GM21786 (cell line): ENCODE results near the gene POLG.

Experiments used
- ATAC-seq: cut with Tn5 transposase; IDR thresholded peaks from one replicate; pipeline ENCODE4 v1.9.1; 2021; ENCODE audit not compliant: unreplicated experiment

The POLG gene

DNA sequence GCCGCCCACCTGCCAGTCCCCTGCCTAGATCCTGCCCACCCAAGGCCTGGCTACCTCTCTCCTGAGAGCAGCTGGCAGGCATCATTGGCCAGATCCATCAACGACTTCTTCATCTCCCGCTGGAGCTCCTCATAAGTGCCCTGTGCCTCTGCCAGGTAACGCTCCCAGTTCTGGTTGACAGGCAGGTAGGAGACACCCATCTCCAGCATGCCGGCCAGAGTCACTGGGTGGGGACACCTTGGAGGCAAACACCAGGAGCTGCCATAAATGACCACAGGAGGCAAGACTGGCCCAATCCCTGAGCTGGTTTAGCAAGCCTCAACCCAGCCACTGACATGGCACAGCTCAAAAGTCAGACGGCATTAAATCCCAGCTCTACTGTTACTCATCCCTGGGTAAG is 7.5 kb downstream of the POLG start:
- no peak for ATAC-seq

DNA sequence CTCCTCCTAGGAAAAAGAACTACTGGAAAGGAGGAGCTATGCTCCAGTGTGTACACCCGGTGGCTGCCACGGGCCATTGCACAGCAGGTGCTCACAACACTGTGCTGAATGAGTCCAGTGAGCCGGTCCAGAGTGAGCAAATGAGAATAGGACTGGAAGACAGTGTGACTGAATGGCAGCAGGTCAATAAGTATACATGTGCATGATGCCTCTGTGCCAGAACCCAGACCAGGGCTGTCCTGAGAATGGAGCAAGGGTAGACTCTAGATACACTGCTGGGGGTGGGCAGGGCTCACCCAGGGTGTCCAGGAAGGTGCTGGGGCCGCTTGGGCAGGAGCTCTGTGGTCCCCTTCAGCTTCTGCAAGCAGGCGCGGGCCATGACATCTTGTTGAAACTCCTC is 8.3 kb downstream of the POLG start:
- no peak for ATAC-seq

- ATAC-seq: no peak
These were observed 9.4 kb downstream of the POLG start for GRCh38 chr15:89325039-89325803.

GRCh38 chr15:89323825-89324224 is 10.8 kb downstream of the POLG start:
- no peak for ATAC-seq

DNA sequence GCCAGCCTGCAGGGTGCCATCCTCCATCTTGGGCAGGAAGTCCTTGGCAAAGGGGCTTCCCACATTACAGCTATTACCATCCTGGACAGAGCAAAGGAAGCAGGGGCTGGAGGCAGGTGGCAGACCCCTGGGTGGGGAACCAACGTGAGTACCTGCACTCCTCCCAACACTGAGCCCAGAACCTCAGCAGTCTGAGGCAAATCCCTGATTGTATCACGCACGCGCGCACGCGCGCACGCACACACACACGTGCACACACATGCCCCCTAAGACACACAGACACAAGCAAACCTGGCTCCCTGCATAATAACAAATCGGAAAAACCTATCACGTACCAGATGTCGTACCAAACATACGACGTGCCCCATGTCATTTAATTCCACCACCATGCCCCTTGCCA is 11.8 kb downstream of the POLG start:
- ATAC-seq: no peak

DNA sequence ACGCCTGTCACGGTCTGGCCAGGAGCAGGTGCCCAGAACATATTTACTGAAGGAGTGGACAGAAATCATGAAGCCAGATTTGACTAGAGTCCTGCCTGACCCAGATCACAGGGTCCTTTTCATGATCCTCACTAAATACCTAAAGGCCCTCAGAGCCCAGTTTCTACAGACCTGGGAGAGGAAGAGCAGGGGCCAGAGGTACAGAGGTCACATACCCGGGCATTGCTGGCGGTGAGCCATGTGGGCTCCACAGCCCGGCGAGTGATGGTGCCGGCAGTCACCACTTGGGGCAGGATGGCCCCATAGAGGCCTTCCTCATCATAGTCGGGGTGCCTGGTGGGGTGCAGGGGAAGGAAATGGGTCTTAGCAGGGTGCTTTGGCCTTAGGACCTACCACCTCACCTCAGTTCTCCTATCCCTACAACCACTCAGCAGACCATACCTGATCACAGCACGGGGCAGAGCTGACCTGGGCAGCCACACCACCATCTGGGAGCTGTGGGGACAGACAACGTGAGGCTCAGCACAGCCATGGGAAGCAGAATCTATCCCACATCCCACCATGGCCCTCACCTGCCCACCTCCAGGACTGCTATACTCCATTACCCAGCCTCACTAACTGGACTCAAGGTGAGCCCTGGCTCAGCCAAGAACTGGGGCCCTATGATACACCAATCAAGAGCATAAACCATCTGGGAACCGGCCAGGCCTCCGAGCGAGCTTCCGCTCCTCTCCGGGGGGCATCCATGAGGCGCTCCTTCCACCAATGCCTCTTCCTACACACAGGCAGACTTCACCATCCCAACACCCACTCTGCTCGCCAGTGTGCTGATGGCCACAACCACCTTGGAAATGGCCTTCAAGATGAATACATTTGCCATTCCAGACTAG is 12.9 kb downstream of the POLG start:
- no peak for ATAC-seq

DNA sequence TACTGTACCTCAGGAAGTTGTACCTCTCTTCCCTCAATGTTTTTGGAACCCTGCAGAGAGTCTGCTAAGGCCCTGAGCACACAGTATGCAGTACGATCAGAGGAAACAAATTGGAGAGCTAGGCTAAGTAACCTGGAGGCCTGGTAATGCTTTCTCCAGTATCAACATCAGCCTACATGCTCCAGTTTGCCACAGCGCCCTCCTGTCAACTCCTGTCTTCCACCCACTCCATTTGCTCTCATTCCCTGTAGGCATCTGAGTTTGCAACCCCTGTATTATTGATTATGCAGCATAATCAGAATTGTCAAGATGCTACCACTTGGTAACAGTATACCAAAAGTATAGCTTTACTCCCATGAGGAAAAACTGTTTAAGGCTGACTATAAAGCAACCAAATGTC is 14.4 kb downstream of the POLG start:
- ATAC-seq: no peak

DNA sequence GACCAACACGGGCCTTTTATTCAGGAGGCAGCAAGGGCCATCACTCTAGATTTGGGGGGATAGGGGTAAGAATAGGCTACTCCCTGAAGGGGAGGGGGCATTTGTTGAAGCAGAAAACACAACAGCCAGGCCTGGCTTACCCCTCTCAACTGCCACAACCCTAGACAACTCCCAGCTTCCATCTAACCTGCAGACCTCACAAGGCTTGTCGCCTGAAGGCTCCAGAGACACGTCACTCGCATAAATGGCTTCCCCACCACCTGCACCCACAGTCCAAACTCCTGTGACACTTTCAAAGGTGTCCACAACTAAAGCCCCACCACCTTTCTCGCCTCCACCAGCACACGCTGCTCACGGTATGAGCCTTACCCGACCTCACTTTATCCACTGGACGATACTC is 14.9 kb downstream of the POLG start:
- no peak for ATAC-seq

GRCh38 chr15:89317186-89317720 is 17.4 kb downstream of the POLG start:
- ATAC-seq: no peak

- ATAC-seq: no peak
These were observed 18.1 kb downstream of the POLG start for GRCh38 chr15:89316504-89316903.

DNA sequence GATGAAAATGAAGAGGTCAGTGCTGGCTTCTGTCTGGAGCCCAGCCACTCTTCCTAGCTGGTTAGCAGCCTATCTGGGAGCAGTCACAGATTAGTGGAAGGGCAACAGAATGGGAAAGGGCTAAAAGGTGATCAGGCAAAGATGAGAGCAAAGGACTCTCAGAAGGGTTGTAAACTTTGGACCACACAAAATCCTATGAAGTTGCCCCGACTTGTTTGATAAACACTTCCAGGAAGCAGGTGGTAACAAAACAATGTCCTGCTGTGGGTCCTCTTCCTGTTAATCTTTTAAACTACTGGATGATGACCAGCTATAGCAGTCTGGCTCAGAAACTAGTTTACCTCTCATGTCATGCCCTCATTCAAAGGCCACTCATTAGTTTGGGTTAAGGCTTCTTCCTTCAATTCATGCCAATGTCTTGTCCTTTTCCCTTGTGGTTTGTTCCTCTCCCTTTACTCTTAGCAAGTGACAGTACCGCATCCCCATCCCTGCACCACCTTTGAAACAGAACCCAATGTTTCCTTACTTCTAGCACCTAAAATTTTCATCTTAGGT is 19.2 kb downstream of the POLG start:
- no peak for ATAC-seq

GRCh38 chr15:89309993-89310392 is 24.6 kb downstream of the POLG start:
- no peak for ATAC-seq

DNA sequence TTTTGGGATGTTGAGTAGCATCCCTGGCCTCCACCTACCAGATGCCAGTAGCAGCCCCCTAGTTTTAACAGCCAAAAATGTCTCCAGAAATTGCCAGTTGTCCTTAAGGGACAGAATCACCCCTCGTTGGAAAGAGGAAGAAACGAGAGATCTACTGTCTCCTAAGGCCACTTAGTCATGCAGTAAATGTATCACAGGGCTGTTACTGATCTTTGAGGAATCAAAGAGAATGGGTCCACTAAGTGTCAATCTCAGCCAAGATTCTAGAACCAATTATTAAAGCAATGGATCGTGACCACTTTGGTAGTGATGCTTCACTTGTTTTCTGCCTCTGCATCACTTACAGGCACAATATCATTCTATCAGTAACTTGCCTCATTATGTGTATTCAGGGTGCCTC is 26.4 kb downstream of the POLG start:
- no peak for ATAC-seq

GRCh38 chr15:89307791-89308190 is 26.8 kb downstream of the POLG start:
- ATAC-seq: no peak

DNA sequence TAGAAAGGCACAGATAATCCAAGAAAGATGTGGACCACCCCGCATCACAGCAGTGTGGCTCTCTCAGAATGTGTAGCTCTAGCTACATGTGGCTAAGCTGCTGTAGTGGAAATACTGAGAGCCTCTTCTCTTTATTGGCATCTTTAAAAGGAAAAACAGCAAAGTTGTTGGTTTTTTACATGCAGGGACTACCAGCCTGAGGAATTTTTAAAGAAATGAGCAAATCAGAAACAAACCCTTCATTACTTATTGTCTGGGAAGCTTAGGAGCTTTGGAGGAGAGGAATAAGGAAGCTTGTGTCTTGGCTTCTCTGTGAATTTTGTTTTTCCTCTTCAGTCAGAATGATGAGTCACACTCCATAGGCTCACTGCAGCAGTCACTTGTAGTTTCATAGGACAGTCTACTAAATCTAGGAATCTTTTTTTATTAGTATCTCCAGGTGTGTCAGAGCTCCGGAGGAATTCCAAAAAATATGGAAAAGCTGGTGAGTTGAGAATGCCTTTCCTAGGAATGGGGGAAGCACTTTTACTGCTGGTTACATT is 27.5 kb downstream of the POLG start:
- no peak for ATAC-seq

GRCh38 chr15:89305395-89305794 is 29.2 kb downstream of the POLG start:
- ATAC-seq: no peak

DNA sequence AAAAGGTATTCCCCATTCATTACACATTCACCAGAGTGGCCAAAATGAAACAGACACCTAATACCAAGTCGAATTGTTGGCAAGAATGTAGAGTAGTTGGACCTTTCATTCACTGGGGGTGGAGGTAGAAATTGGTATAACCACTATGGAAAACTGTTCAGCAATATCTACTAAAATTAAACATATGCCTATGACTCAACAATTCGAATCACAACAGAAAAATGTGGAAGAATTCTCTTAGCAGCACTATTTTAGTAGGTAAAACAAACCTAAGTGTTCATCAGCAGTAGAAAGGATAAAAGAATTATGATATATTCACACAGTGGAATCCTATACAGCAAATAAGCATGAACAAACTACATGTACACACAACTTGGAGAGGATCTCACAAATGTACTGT is 30.6 kb downstream of the POLG start:
- ATAC-seq: no peak

DNA sequence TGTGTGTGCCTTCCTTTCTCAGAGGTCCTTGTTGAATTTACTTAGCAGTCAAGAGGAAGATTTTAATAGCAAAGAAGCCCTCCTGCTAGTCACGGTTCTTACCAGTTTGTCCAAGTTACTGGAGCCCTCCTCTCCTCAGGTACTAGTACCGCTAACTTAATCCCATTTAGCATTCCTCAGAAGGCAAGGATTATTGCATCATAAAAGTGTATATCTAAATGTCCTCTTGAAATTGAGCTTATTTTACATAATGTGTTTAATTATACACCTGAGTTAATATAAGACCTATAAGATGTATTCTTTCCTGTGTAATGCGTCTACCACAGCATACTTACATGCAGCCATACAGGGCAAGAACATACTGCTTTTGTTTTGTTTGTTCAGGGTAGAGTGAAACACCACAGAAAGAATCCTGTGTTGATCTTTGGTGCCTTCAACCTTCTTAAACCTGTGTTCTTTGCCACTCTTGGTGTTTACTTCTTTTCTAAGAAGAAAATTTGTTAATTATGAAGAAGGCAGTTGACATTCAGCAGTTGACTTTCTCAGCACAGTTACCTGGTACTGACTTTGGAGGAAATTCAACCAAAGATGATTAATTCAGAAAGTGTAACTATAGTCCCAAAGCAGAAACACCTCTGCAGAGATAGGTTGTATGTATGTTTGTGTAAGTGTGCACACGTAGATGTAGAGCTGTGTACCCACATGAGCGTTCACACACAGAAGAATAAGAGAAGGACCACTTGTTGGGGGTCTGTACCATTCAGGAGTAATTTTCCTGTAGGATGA is 33.1 kb downstream of the POLG start:
- no peak for ATAC-seq

DNA sequence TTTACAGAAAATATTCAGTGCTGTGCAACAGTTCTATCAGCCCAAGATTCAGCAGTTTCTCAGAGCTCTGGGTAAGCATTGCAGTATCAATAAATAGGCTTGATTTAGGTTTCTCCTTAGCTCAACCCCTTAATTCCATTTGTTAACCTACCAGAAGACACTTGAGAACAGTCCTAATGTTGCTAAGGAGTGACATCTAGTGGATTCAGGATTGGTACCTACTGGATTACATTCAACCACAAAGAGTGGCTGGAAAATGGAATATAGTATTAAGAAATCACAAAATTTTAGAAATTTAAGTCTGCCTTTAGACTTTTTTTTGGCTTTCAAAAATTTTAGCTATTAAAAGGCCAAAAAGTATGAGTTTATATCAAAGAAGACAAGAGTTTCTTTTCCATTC is 34.7 kb downstream of the POLG start:
- no peak for ATAC-seq

DNA sequence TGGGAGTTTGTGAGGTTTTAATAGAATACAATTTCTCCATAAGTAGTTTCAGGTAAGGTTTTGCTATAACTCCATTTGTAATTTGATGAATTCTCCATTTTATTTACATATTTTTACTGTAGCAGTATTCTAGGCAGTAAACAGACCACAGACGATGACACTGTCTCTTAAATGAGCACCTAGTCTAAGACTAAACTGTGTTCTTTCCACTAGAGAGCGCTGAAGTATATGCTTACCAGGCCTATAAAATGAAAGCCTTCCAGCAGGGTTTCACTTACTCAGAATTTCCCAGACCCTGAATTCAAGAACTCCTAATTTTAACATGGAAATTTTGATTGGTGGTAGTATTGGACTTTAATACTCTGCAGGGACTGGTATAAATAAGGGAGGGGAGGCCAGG is 41.6 kb downstream of the POLG start:
- ATAC-seq: no peak
